Fibroblast of villous mesenchyme (primary cell): Measurements from ENCODE around the gene STK32B. TPM values are rescaled to one million over a fixed set of nuclear protein-coding genes. Genes with fewer than 3 reads are reported as not detected.

ENCODE experiments used
- DNase-seq: peaks from one replicate; pipeline ENCODE4 v3.0.0-alpha.2; 2010; ENCODE audit warnings: low read depth
- H3K4me3 ChIP-seq: 2 replicates; pipeline ENCODE4 v1.5.1; 2011; ENCODE audit warnings: low read depth, mild to moderate bottlenecking, low read length
- total RNA-seq: library from RNA; depleted of rRNA; stranded (reverse); fragments of >200 nt; gene quantifications from 2 replicates; pipeline ENCODE4 v1.2.3, GENCODE V29; 2012
- TF ChIP-seq, protein P1 (sequence below): IDR thresholded peaks from 2 replicates; pipeline ENCODE4 v1.5.1; 2012; ENCODE audit warnings: low read depth, mild to moderate bottlenecking, low read length; ENCODE audit not compliant: insufficient read depth

The STK32B gene
- total RNA-seq, 1 donor: 2.6 TPM

DNA sequence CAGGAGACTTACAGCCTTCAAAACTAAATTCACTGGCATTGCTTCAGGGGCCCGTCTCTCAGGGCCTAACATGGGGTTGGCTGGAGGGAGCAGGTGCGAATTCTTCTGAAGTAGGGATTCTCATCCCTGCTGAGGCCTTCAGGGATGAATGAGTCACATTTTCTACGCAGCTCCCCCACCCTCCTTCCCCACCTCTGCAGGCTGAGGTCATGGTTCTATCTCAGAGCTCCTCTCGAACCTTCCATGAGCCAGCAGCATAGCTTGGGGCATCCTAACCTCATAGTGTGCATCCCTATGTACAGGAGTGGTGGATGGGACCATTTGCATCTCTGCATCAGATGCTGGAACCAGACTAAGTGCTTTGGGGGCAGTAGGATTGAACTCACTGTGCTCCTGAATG, 347.8 kb downstream of the STK32B start:
- no peak overlapping the region for H3K4me3 ChIP-seq
- DNase-seq: no peak
- TF ChIP-seq, protein P1, sequence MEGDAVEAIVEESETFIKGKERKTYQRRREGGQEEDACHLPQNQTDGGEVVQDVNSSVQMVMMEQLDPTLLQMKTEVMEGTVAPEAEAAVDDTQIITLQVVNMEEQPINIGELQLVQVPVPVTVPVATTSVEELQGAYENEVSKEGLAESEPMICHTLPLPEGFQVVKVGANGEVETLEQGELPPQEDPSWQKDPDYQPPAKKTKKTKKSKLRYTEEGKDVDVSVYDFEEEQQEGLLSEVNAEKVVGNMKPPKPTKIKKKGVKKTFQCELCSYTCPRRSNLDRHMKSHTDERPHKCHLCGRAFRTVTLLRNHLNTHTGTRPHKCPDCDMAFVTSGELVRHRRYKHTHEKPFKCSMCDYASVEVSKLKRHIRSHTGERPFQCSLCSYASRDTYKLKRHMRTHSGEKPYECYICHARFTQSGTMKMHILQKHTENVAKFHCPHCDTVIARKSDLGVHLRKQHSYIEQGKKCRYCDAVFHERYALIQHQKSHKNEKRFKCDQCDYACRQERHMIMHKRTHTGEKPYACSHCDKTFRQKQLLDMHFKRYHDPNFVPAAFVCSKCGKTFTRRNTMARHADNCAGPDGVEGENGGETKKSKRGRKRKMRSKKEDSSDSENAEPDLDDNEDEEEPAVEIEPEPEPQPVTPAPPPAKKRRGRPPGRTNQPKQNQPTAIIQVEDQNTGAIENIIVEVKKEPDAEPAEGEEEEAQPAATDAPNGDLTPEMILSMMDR: no peak

DNA sequence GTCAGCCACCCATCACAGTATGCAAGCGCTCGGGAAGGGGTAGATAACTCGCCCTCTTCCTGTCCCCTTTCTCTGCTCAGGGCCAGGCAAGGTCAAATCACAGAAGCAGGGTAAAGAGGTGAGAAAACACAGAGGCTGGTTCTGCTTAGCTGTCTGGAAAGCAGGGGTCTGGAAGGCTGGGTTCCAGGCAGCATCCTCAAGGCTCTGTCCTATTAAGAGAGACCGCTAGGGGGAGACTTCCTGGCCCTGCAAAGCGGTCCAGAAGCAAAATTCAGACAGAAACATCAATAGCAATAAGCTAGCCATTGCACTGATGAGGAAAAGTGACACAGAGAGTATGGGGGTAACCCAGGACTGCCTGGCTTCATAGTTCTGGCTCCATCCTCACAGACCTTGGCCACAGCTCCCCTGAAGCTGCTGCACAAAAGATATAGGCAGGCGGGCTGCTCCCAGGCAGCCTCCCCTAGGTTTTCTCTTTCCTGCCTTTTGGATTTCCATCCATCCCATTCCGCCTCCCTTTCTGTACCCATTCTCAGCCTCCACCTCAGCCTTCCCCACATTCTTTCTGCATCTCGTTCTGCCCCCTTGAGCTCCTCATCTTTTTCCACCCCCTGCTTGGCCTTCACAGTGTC, 348.6 kb downstream of the STK32B start:
- peak; percentile 36 for DNase-seq
- TF ChIP-seq, protein P1: peak; percentile 84

DNA sequence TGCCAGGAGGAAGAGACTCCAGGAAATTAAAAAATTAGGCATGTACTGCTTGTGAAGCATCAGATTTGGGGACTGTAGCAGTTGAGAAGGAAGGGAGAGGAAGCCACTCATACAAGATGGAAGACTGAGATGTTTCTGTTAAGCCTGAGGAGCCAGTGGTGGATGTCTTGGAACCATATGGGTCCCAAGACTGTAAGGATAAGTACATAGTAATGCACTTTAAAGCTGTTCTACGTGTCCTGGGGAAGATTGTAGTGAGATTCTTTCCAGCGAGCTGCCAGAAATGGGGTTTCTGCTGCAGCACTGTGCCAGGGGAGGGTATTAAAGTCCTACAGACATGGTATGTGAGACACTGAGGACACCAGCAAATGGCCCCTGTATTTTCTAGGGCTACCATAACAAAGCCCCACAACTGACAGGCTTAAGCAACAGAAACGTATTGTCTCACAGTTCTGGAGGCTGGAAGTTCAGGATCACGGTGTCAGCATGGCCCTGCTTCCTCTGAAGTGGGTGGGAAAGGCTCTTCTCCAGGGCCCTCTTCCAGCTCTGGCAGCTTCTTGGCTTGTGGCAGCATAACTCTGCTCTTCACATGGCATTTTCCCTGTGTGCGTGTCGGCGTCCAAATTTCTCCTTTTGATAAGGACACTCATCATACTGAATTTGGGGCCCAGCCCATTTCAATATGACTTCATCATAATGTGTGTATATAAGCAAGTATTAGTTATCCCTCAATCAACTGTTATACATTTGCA, 352.6 kb downstream of the STK32B start:
- TF ChIP-seq, protein P1: no peak
- H3K4me3 ChIP-seq: no peak overlapping the region
- no peak for DNase-seq

More for the DNA sequence above, 348.6 kb downstream of the STK32B start:
- no peak overlapping the region for H3K4me3 ChIP-seq

DNA sequence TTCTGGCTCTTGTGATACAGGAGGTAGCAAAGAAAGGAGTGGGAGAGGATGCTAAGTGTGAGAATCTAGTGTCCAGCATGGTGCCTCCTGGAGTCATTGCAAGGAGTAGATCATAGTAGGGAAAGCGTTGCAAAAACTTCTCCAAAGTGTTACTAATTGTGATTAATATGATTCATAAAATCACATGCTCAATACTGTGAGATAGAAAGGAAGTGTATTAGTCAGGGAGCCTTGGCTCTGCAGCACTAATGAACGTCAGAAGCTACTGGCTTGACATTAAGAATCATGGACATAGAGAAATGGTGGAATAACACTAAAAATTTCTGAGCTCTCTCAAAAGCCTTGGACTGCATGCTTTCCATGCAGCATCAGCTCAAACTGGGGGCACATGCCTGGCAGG, 358.0 kb downstream of the STK32B start:
- no peak overlapping the region for H3K4me3 ChIP-seq
- DNase-seq: no peak
- TF ChIP-seq, protein P1: no peak

DNA sequence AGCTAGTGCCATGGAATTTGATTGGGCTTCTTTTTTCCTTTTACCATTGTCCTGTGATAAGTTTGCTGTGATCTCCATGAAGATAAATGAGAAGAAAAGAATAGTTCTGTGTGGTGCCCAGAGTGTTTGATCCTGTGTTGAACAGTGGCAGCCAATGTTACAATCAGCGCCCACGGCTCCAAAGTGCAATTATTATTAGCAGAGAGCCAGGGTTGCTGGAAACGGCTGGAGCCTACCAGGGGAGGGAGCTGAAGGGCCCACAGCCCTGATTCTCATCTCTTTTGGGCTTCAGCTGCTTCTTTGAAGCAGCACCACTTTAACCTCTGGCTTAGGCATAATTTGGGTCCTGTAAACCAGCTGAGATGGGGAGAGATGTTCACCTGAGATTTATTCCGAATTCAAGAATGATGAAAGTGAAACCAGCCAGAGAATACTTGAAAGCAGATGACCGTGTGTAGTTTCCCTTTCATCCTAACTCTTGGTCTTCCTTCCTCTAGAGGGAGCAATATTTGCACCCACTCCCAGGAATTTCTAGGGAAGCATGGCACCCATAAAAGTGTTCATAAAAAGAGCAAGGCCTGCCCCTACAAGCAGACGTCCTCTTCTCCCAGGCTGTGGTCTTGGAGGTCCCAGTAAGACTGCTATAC, 358.8 kb downstream of the STK32B start:
- TF ChIP-seq, protein P1: peak; percentile 4
- no peak for DNase-seq
- H3K4me3 ChIP-seq: no peak overlapping the region

DNA sequence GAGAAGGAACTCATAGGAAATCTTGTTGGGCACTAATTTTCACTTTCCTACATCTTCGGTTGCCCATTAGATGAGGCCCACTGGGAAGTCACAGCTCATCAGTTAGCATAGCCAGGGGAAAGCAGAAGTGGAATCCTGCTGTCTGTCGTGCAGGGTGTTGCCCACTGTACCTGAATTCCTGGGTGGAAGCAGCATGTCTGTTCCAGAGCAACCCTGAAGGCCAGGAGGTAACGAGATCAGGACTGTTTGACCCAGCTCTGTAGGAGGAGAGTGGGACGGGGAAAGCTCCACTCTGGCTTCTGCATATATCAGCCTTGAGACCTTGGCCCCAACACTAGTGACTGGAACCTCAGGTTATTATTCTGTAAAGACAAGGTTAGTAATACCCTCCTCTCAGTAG, 361.0 kb downstream of the STK32B start:
- DNase-seq: no peak
- H3K4me3 ChIP-seq: no peak overlapping the region
- TF ChIP-seq, protein P1: no peak
